HUES6 (cell line): Measurements from ENCODE around the gene CCNL1.
"Not testable (repeated sequence)": the region's sequence is repeated elsewhere in the genome, so short reads cannot be mapped to it uniquely, and the experiment has no call there.

Experiments used
- H3K27ac ChIP-seq: 2 replicates; pipeline ENCODE4 v1.7.0; 2013; ENCODE audit warnings: low read depth, mild to moderate bottlenecking, low read length, inconsistent platforms
- H3K27me3 ChIP-seq: 2 replicates; pipeline ENCODE4 v1.6.1; 2013; ENCODE audit warnings: low read length; ENCODE audit not compliant: control insufficient read depth, insufficient read depth
- H3K36me3 ChIP-seq: 2 replicates; pipeline ENCODE4 v1.6.1; 2013; ENCODE audit warnings: low read length; ENCODE audit not compliant: control insufficient read depth, insufficient read depth
- H3K4me1 ChIP-seq: 2 replicates; pipeline ENCODE4 v1.6.1; 2013; ENCODE audit warnings: low read length; ENCODE audit not compliant: control insufficient read depth, insufficient read depth
- H3K4me3 ChIP-seq: 2 replicates; pipeline ENCODE4 v1.5.1; 2013; ENCODE audit warnings: low read depth, low read length
- H3K9ac ChIP-seq: one replicate; pipeline ENCODE4 v1.6.1; 2013; ENCODE audit warnings: mild to moderate bottlenecking, low read length
- H3K9me3 ChIP-seq: 2 replicates; pipeline ENCODE4 v1.6.1; 2013; ENCODE audit warnings: low read depth, low read length; ENCODE audit not compliant: control insufficient read depth, insufficient read depth

CCNL1 gene

DNA sequence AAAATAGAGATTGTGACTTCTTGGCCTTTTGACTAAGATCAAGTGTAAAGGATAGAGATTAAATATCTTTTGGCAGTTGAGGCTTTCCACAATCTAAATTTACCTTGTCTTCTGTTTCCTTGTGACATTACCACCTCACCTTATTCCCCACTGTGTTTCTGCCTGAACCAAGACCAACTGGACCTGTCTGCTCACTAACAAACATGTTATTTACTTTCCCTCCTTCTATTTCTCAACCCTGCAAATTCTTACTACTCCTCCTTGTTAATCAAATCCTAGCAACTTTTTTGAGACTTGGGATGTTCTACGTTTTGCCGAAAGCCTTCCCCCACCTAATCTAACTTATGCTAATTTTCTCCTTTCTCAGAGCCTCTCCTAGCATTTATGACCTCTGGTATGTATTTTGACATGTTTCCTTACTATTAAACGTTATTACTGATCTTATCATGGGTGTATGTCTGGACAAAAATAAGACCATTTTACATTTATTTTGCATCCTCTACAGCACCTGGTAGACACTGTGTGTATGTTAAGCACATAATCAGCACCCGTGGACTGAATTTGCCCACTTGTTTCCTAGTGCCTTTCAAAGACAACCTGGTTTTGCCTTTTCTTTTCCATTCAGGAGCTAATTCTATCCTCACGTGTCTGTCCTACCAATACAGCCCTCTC is 7.6 kb upstream of the CCNL1 start:
- no peaks in the 10 kb centered on the region for H3K9me3 ChIP-seq
- H3K27ac ChIP-seq = no peak overlapping the region
- no peaks in the 10 kb centered on the region for H3K36me3 ChIP-seq
- no peak overlapping the region for H3K4me3 ChIP-seq
- H3K27me3 ChIP-seq = no peaks in the 10 kb centered on the region
- no peaks in the 10 kb centered on the region for H3K4me1 ChIP-seq
- no peak overlapping the region for H3K9ac ChIP-seq

DNA sequence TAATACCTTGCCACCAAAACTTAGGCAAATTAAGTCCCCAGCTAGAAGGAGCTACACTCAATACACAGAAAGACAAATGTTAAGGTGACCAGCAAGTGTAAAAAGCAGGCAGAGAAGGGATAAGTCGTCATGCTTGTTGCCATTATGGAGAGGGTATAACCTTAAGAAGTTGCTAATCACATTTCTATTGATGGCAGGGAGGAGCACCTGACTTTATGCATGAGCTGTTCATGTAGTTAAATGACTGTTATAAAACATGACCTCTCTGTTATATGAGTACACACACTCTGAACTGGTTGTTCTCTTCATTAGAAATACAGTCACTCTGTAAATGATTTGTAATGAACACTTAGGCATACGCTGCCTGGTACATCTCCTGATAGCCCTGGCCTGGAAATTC is 6.6 kb upstream of the CCNL1 start:
- H3K9ac ChIP-seq = no peak overlapping the region
- H3K4me3 ChIP-seq = no peak overlapping the region
- H3K27ac ChIP-seq = no peak overlapping the region
- H3K36me3 ChIP-seq = no peaks in the 10 kb centered on the region
- no peaks in the 10 kb centered on the region for H3K27me3 ChIP-seq
- no peaks in the 10 kb centered on the region for H3K4me1 ChIP-seq
- no peaks in the 10 kb centered on the region for H3K9me3 ChIP-seq

DNA sequence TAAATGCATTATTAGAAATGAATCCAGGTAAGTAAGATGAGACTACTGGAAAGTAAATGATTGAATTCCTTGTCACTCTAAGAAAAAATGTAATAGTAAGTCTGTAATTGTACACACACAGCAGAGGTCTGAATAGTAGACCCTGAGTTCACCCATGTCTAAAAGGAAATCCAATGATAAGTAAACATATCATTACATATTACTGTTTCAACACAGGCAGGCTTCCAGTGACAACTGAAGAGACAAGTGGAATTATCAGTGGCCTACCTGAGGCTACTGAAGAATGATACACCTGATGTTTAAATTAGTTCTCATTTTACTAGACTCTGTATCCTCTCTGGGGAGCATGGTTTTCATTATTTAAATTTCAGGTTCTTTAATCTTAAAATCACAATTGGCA is 6.2 kb upstream of the CCNL1 start:
- Histone ChIP-seq H3K9me3 (no peaks in the 10 kb centered on the region), H3K27me3 (no peaks in the 10 kb centered on the region), H3K4me1 (no peaks in the 10 kb centered on the region), H3K27ac (no peak overlapping the region), H3K36me3 (no peaks in the 10 kb centered on the region), H3K9ac (no peak overlapping the region), H3K4me3 (no peak overlapping the region)

DNA sequence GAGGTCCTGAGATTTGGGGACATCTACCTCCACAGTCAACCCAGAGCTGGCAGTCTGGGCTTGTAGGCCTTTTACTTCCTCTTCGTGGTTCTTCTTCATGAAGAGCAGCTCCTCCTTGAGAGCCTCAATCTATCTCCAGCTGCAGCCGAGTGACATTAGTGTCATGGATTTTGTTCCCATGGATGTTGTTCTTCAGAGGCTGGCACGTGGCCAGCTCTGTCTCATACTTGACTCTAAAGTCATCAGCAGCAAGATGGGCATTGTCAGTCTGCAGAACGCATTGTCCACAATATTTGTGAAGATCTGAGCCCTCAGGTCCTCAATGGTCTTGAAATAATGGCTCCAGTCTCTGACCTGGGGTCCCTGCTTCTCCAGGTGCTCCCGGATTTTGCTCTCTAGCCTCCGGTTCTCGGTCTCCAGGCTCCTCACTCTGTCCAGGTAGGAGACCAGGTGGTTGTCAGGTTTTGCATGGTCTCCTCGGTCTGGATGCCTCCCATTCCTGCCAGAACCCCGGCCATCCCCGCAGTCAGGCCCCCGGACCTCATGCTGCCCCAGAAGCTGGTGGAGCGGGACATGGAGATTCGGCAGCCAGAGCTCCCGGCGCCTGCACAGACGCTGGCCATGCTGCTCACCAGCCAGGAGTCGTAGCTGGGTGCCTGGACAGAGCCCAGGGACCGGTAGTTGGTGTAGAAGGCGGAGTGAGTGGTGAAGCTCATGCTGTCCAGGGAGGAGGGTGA is 3.4 kb upstream of the CCNL1 start:
- Histone ChIP-seq H3K36me3 (peaks cover 9% of the 10 kb centered on the region), H3K4me3 (no peak overlapping the region), H3K9ac (no peak overlapping the region), H3K4me1 (peaks cover 4% of the 10 kb centered on the region; the same call in 1 of the 2 replicates), H3K27ac (no peak overlapping the region), H3K9me3 (no peaks in the 10 kb centered on the region), H3K27me3 (no peaks in the 10 kb centered on the region)

DNA sequence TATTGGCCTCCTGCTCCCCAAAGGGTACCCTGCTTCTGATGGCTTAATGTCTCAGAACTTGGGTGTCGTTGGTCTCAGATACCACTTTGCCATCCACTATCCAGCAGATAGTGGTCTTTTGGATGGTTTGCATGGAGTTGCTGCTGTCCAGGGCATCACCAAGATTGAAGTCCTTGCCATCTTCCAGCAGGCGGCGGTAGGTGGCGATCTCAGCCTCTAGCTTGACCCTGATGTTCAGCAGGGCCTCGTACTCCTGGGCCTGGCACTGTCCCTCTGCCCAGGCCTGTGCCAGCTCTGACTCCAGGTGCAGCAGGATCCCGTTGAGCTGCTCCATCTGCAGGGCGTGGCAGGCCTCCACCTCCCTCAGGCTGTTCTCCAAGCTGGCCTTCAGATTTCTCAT is 2.7 kb upstream of the CCNL1 start:
- not testable (repeated sequence) for H3K4me3 ChIP-seq, H3K9ac ChIP-seq, H3K27me3 ChIP-seq, H3K27ac ChIP-seq, H3K9me3 ChIP-seq
- H3K4me1 ChIP-seq = peaks cover 11% of the 10 kb centered on the region
- peaks cover 17% of the 10 kb centered on the region for H3K36me3 ChIP-seq

DNA sequence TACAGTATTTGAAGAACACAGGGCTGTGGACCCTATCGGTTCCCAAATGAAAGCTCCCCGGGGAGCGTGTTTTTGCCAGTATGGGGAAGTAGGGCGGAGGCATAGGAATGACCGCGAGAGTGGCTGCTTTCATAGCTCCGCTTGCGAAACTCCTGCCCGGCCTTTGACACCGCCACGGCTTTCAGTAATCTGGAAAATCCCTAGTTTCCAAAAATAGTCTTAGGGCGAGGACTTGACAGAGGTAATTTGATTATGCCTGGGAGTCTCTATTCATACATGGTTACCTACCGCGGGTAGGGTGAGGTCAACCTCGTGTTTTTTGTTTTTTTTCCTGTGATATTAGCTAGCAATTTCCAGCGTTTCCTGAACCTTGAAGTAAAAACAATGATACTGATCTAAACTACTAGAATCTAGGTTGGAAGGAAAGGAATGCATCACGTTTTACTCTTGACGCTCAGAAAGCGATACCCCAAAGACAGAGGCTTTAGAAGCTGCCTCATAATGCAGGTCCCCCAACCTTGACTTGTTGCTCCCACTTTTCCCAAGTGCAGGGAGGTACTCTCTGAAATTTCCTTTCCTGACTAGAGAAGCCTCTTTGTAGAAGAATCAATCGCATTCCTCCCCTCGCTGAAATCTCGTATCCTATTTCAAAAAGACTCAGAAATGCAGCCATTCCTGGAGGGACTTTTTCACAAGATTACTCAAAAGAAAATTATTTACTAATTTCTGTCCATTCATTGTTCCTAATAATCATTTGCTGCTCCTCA is 894 bp upstream of the CCNL1 start:
- peak overlapping the region; percentile 98 for H3K9ac ChIP-seq
- peaks cover 35% of the 10 kb centered on the region for H3K36me3 ChIP-seq
- H3K9me3 ChIP-seq = no peaks in the 10 kb centered on the region
- H3K4me3 ChIP-seq = peak overlapping the region; percentile 97
- H3K27ac ChIP-seq = peak overlapping the region; percentile 99
- peaks cover 12% of the 10 kb centered on the region for H3K4me1 ChIP-seq
- no peaks in the 10 kb centered on the region for H3K27me3 ChIP-seq

DNA sequence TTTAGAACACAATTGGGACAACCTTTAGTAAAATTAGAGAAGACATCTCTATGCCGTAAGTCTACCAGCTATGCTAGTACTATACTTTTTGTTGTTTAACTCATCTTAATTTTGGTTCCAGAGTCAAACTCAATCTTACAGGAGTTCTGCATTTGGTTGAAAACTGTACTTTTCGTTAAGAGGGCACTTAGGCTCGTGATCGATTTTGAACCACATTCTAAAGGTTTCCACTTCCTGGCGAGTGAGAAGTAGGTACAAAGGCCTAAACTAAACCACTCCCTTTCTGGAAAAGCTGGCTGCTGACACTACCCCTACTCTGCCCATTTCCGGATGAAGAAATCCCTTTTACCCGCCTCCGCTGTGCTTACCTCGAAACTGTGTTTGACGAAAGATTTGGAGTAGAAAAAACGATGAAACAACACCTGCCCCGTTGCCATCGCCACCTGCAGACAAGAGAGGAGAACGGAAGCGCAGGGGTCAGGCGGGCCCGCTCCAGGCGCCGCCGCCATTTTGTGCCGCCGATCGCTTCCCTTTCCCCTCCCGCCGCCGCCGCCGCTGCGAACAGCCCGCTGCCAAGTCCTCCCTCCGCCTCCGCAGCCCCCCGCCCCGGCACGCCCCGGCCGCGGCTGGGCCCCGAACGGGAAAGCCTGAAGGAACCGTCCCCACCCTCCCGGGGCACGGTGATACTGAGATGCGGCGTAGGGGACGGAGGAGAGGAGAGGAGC is 748 bp downstream of the CCNL1 start:
- Histone ChIP-seq H3K9me3 (no peaks in the 10 kb centered on the region), H3K4me1 (peaks cover 14% of the 10 kb centered on the region), H3K27ac (peak overlapping the region; percentile 99), H3K9ac (peak overlapping the region; percentile 98), H3K36me3 (peaks cover 51% of the 10 kb centered on the region), H3K4me3 (peak overlapping the region; percentile 97), H3K27me3 (no peaks in the 10 kb centered on the region)

DNA sequence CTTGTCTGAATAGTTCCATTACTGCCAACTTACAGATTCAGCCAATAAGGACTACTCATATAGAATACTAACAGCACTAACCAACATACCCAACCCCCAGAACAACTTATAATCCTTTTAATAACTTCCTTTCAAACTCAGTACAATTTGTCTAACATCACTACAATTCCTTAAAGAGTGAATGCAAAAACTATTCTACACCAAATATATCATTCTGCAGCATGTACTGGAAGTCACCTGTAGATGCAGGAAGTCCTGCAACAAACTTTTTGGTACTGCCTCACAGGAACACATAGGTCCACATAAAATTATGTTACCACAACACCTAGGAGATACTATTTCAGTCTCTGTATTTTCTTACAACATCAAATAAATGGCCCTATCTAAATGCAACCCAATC is 2.1 kb downstream of the CCNL1 start:
- Histone ChIP-seq H3K9ac (no peak overlapping the region), H3K27me3 (no peaks in the 10 kb centered on the region), H3K4me3 (peak overlapping the region; percentile 97), H3K27ac (no peak overlapping the region), H3K36me3 (peaks cover 65% of the 10 kb centered on the region), H3K9me3 (no peaks in the 10 kb centered on the region), H3K4me1 (peaks cover 14% of the 10 kb centered on the region)

DNA sequence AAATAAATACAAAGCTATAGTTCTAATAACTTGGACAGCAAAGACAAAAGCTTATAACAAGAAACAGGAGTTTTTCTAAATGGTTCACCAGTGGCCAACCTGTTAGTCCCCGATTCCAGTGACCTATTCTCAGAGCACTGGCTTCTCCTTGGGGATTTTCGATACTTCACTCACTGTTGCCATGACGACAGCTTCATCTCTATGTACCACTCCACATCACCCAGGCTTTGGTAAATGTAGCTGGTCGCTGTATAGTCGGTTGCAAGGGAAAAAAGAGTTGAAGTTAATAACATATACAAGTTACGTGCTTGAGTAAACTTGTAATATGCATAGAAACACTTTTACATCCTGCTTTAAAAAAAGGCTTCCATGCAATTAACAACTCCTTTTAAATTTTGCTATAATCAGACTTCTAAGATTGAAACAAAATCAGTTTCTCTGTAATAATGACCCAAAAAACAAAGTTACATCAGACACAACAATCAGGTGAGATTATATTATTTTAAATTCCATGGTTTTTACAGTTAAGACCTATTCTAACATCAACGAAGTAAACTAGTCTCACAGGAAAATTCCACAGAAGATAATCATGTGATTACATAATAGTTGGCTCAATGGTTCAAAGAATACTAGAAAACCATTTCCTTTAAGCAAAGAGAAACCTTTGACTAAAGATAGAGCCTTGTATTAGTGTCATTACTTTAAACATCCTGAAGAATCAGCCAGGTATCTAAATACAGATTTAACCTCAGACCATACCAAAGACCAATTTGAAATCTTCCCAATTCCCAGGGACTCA is 2.9 kb downstream of the CCNL1 start:
- no peak overlapping the region for H3K27ac ChIP-seq
- no peak overlapping the region for H3K4me3 ChIP-seq
- H3K27me3 ChIP-seq = no peaks in the 10 kb centered on the region
- H3K4me1 ChIP-seq = peaks cover 14% of the 10 kb centered on the region
- peaks cover 73% of the 10 kb centered on the region for H3K36me3 ChIP-seq
- no peak overlapping the region for H3K9ac ChIP-seq
- no peaks in the 10 kb centered on the region for H3K9me3 ChIP-seq

DNA sequence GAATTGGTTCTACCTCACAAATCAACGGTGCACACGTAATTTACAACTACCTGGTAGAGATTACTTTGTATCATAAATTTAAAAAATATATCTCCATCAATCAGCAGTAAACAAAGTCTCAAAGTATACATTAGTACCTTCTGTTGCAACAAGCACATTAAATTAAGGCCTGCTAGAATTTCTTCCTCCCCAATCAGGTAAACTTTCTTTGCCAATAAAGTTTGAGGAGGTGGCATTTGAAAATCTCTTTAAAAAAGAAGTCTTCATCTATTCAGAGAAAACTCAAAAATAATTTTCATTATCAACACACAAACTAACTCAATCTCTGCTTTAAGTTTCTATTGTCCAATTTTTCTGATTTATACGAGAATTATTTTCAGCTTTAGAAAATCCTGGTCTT is 4.4 kb downstream of the CCNL1 start:
- H3K4me3 ChIP-seq = no peak overlapping the region
- H3K27ac ChIP-seq = no peak overlapping the region
- peaks cover 14% of the 10 kb centered on the region for H3K4me1 ChIP-seq
- H3K36me3 ChIP-seq = peaks cover 87% of the 10 kb centered on the region
- H3K9ac ChIP-seq = no peak overlapping the region
- H3K9me3 ChIP-seq = no peaks in the 10 kb centered on the region
- no peaks in the 10 kb centered on the region for H3K27me3 ChIP-seq
